ENCODE measurements around the gene ZNF674. TPM values are rescaled to one million over a fixed set of nuclear protein-coding genes. Genes with fewer than 3 reads are reported as not detected.
A peak's percentile ranks its signal among the peaks of the same experiment; 100 is the strongest.

Gene ZNF674
- total and polyA plus RNA-seq, 9 of the 15 experiments (the other 6 are each of a cell fraction or from before 2014, with no cell fraction given): 1.2 to 4.7 (median 2.6) TPM

- TF ChIP-seq CEBPG (CRISPR knock-in tag; IDR thresholded peaks at IDR 0.05): peak; percentile 5; the same call in 1 of the 2 replicates
- no peak; a peak in 1 of 4 replicates for TF ChIP-seq CEBPG (tag; conservative IDR thresholded peaks at IDR 0.05 in 1 of 2, IDR thresholded peaks at IDR 0.05 in 1 of 2)
- TF ChIP-seq SMARCA4 (IDR thresholded peaks at IDR 0.05): peak; percentile 64
- TF ChIP-seq, protein P1, sequence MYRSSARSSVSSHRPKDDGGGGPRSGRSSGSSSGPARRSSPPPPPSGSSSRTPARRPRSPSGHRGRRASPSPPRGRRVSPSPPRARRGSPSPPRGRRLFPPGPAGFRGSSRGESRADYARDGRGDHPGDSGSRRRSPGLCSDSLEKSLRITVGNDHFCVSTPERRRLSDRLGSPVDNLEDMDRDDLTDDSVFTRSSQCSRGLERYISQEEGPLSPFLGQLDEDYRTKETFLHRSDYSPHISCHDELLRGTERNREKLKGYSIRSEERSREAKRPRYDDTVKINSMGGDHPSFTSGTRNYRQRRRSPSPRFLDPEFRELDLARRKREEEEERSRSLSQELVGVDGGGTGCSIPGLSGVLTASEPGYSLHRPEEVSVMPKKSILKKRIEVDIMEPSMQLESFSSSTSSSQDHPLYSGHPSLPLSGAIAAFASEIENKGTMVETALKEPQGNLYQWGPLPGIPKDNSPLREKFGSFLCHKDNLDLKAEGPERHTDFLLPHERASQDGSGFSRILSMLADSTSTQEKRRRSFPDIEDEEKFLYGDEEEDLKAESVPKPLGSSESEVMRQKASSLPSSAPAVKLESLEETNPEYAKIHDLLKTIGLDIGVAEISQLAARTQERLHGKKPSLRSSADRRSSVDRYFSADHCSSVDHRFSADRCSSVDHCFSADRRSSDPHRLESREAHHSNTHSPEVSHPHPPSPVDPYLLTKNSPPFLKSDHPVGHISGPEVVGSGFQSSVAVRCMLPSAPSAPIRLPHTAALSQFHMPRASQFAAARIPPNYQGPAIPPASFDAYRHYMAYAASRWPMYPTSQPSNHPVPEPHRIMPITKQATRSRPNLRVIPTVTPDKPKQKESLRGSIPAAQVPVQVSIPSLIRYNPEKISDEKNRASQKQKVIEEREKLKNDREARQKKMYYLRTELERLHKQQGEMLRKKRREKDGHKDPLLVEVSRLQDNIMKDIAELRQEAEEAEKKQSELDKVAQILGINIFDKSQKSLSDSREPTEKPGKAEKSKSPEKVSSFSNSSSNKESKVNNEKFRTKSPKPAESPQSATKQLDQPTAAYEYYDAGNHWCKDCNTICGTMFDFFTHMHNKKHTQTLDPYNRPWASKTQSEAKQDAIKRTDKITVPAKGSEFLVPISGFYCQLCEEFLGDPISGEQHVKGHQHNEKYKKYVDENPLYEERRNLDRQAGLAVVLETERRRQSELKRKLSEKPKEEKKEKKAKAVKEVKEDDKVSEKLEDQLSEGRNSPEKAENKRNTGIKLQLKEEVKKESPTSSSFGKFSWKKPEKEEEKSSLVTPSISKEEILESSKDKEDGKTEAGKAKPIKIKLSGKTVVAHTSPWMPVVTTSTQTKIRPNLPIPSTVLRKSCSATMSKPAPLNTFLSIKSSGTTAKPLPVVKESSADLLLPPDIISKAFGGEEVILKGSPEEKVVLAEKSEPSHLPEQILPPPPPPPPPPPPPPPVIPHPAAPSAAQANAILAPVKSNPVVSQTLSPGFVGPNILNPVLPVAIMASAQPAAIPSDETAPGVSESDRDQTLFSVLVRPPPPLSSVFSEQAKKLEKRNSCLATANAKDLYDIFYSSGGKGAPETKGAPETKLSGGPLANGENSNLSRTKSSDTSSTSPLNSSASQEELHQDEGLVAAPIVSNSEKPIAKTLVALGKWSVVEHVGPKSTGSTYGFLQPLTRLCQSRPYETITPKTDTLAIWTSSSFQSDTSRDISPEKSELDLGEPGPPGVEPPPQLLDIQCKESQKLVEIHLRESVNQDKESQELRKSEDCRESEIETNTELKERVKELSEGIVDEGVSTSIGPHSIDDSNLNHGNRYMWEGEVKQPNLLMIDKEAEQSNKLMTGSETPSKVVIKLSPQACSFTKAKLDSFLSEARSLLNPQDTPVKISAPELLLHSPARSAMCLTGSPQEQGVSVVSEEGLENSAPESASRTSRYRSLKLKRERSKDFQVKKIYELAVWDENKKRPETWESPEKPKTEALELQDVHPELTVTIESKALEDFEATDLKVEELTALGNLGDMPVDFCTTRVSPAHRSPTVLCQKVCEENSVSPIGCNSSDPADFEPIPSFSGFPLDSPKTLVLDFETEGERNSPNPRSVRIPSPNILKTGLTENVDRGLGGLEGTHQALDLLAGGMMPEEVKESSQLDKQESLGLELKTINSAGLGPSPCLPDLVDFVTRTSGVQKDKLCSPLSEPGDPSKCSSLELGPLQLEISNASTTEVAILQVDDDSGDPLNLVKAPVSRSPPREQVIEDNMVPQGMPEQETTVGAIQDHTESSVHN (IDR thresholded peaks at IDR 0.05; ENCODE audit: borderline replicate concordance in 1 of 2, low read depth in 1 of 2): no peak
- TF ChIP-seq GABPA (tag; conservative IDR thresholded peaks at IDR 0.05; ENCODE audit: low read depth): peak; percentile 83
- no peak for TF ChIP-seq SMARCB1 (IDR thresholded peaks at IDR 0.05; ENCODE audit: insufficient read length, low read depth)
- no peak for TF ChIP-seq HNRNPLL (IDR thresholded peaks at IDR 0.05; ENCODE audit: low read depth, low read length, poor library complexity, severe bottlenecking)
- TF ChIP-seq HMGN3 (IDR thresholded peaks at IDR 0.05; ENCODE audit: borderline replicate concordance, extremely low read depth, insufficient read length, low read depth, low read length): peak; percentile 18
- no peak for TF ChIP-seq RNF2 (IDR thresholded peaks at IDR 0.05)
- peak; percentile 21; the same call in 1 of the 2 replicates for TF ChIP-seq MYC (IDR thresholded peaks at IDR 0.05; ENCODE audit: low read depth, low read length)
- peak; percentile 49; the same call in 1 of the 2 replicates for TF ChIP-seq MYC (CRISPR knock-in tag; IDR thresholded peaks at IDR 0.05; ENCODE audit: borderline replicate concordance, low read depth)
- TF ChIP-seq FOXA3 (CRISPR knock-in tag; conservative IDR thresholded peaks at IDR 0.05 in 1 of 2, IDR thresholded peaks at IDR 0.05 in 1 of 2): no peak
- TF ChIP-seq ILK (tag; IDR thresholded peaks at IDR 0.05; ENCODE audit: borderline replicate concordance, low read depth): no peak
- peak in 1 of 2 experiments; percentile 72; a peak in 2 of 4 replicates for TF ChIP-seq HDAC1 (IDR thresholded peaks at IDR 0.05)
- no peak for TF ChIP-seq ZNF274 (IDR thresholded peaks at IDR 0.05; ENCODE audit: borderline replicate concordance, low read depth, low read length)
- TF ChIP-seq, protein P2, sequence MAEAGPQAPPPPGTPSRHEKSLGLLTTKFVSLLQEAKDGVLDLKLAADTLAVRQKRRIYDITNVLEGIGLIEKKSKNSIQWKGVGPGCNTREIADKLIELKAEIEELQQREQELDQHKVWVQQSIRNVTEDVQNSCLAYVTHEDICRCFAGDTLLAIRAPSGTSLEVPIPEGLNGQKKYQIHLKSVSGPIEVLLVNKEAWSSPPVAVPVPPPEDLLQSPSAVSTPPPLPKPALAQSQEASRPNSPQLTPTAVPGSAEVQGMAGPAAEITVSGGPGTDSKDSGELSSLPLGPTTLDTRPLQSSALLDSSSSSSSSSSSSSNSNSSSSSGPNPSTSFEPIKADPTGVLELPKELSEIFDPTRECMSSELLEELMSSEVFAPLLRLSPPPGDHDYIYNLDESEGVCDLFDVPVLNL (CRISPR knock-in tag; IDR thresholded peaks at IDR 0.05; ENCODE audit: low read depth): no peak
These were observed at the start of gene ZNF674 (continued) for GRCh38 chrX:46545111-46546005.

Data from K562 (cell line).